ENCODE measurements around the gene ABCA4.

Gene ABCA4

GRCh38 chr1:94083681-94084080 is 37.3 kb downstream of the ABCA4 start:
- H3K4me1 ChIP-seq (ENCODE audit: insufficient read depth, poor library complexity, severe bottlenecking), result peaks cover 10% of the 10 kb centered on the region
- no peak overlapping the region for H3K27ac ChIP-seq (ENCODE audit: poor library complexity, severe bottlenecking)
- H3K4me3 ChIP-seq (ENCODE audit: severe bottlenecking), result no peak overlapping the region
- H3K27me3 ChIP-seq (ENCODE audit: insufficient read depth, poor library complexity, severe bottlenecking), result no peaks in the 10 kb centered on the region
- ATAC-seq (ENCODE audit: low read depth) (no peak), DNase-seq (ENCODE audit: low spot score) (no peak)
- no peak for TF ChIP-seq CTCF (IDR thresholded peaks at IDR 0.05; ENCODE audit: poor library complexity, severe bottlenecking)
- H3K9me3 ChIP-seq (ENCODE audit: severe bottlenecking), result no peaks in the 10 kb centered on the region
- no peaks in the 10 kb centered on the region for H3K36me3 ChIP-seq (ENCODE audit: low read depth)

DNA sequence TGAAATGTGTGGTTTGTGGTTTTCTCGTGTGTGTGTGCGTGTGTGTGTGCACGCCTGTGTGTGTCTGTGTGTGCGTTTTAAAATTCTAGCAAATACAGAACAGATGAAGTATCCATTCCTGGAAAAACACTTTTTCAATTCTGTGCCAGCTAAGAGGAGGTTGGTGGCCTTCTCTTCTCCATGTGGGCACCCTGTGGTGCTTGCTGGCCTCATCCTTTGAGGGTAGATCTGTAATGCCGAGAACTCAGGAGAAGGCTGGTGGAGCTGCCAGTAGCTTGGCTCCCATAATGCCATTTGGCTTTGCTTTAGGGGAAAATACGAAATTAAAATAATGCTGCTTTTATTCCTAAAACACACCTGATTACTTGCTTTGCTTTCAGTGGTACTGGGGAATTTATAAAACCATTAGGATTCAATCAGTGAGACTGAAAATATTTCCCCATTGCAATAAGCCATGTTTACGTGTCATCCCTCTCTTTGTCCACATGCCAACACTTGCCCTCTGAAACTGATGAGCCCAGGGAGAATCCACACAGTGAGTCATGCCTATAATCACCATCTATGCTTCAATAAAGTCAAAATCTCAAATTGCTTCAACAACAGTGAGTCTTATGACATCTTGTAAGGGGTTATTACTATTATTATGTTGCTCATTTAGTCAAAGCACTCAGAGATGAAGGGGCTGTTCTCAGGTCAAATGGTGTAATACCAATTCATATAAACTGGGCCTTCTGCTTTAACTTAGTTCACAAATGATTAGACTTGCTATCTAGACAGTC is 39.2 kb downstream of the ABCA4 start:
- Histone ChIP-seq H3K9me3 (ENCODE audit: severe bottlenecking) (no peaks in the 10 kb centered on the region), H3K4me1 (ENCODE audit: insufficient read depth, poor library complexity, severe bottlenecking) (peaks cover 10% of the 10 kb centered on the region), H3K27me3 (ENCODE audit: insufficient read depth, poor library complexity, severe bottlenecking) (no peaks in the 10 kb centered on the region), H3K4me3 (ENCODE audit: severe bottlenecking) (no peak overlapping the region), H3K36me3 (ENCODE audit: low read depth) (no peaks in the 10 kb centered on the region), H3K27ac (ENCODE audit: poor library complexity, severe bottlenecking) (peak overlapping the region; percentile 20)
- peak; percentile 99 for ATAC-seq (ENCODE audit: low read depth)
- no peak for TF ChIP-seq CTCF (IDR thresholded peaks at IDR 0.05; ENCODE audit: poor library complexity, severe bottlenecking)
- no peak for DNase-seq (ENCODE audit: low spot score)

DNA sequence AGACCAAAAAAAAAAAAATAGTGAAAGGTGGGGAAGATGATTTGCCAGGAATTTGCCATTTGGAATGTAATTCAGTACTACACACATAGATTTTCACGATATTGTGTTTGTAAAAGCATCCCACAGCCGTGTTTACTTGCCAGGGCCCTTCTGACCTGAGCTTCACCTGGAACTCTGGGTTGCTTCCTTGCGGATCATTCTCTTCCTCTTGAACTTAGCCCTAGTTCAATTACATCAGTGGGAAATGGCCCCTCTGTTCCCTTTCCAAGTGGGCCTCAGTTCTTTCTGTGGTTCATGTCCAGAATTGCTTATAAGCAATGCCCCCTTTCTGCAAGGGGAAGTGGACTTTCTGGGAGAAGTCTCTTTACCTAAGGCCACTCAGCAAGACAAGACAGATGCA is 41.0 kb downstream of the ABCA4 start:
- no peak for TF ChIP-seq CTCF (IDR thresholded peaks at IDR 0.05; ENCODE audit: poor library complexity, severe bottlenecking)
- no peaks in the 10 kb centered on the region for H3K27me3 ChIP-seq (ENCODE audit: insufficient read depth, poor library complexity, severe bottlenecking)
- peaks cover 10% of the 10 kb centered on the region for H3K4me1 ChIP-seq (ENCODE audit: insufficient read depth, poor library complexity, severe bottlenecking)
- no peaks in the 10 kb centered on the region for H3K9me3 ChIP-seq (ENCODE audit: severe bottlenecking)
- no peak for DNase-seq (ENCODE audit: low spot score)
- ATAC-seq (ENCODE audit: low read depth), result no peak
- no peaks in the 10 kb centered on the region for H3K36me3 ChIP-seq (ENCODE audit: low read depth)
- no peak overlapping the region for H3K4me3 ChIP-seq (ENCODE audit: severe bottlenecking)
- H3K27ac ChIP-seq (ENCODE audit: poor library complexity, severe bottlenecking), result no peak overlapping the region

DNA sequence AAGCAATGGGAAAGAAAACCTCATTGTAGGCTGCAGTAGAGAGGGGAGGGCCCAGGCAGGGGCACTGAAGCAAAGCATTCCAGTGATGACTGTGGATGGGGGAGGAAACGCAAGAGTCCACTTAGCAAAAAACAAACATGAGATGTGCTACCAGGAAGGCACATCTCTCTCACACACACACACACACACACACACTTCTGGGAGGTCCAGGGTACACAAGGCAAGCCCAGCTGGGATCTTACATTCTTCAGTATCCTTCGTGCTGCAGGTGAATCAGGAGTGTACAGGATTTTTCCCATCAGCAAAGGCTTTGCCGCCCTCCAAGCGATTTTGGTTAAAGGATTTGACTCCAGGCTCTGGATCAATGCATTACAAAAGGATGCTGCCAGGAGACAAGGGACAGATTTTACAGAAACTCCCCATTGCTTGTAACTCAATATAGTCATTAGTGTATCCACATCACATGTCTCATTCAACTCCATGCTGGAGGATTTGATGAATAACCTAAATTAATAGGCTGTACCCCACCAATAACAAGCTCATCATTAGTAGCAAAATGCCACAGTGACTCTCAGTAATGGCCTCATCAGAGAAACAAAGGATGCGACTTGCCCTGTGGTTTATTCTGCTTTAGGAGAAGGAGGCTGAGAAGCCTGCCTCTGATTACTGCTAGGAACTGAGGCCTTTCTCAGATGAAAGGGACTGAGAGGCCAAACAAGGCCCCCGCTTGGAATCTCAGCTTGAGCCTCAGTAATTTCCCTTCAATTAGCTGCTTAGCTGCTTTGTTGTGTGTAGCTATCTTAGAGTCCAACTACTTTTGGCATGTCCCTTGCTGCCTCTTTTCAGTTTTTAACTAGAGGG is 41.6 kb downstream of the ABCA4 start:
- no peak for ATAC-seq (ENCODE audit: low read depth)
- no peak for DNase-seq (ENCODE audit: low spot score)
- Histone ChIP-seq H3K36me3 (ENCODE audit: low read depth) (no peaks in the 10 kb centered on the region), H3K4me1 (ENCODE audit: insufficient read depth, poor library complexity, severe bottlenecking) (peaks cover 10% of the 10 kb centered on the region), H3K9me3 (ENCODE audit: severe bottlenecking) (no peaks in the 10 kb centered on the region), H3K4me3 (ENCODE audit: severe bottlenecking) (no peak overlapping the region), H3K27me3 (ENCODE audit: insufficient read depth, poor library complexity, severe bottlenecking) (no peaks in the 10 kb centered on the region), H3K27ac (ENCODE audit: poor library complexity, severe bottlenecking) (no peak overlapping the region)
- TF ChIP-seq CTCF (IDR thresholded peaks at IDR 0.05; ENCODE audit: poor library complexity, severe bottlenecking), result no peak
